Middle frontal gyrus (tissue), 1 donor: ENCODE data around the gene ALB.

Experiments
- DNase-seq: peaks from one replicate; pipeline ENCODE4 v3.0.0-alpha.2; 2015; ENCODE audit warnings: low spot score; ENCODE audit errors: extremely low spot score

Gene ALB

GRCh38 chr4:73429826-73430587 is 25.9 kb downstream of the ALB start:
- DNase-seq = no peak

- no peak for DNase-seq
Observed at GRCh38 chr4:73431813-73432168, 27.7 kb downstream of the ALB start.

GRCh38 chr4:73432169-73433000 is 28.3 kb downstream of the ALB start:
- no peak for DNase-seq

DNA sequence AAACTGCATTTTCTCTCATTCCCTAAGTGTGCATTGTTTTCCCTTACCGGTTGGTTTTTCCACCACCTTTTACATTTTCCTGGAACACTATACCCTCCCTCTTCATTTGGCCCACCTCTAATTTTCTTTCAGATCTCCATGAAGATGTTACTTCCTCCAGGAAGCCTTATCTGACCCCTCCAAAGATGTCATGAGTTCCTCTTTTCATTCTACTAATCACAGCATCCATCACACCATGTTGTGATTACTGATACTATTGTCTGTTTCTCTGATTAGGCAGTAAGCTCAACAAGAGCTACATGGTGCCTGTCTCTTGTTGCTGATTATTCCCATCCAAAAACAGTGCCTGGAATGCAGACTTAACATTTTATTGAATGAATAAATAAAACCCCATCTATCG is 29.1 kb downstream of the ALB start:
- DNase-seq = no peak

DNA sequence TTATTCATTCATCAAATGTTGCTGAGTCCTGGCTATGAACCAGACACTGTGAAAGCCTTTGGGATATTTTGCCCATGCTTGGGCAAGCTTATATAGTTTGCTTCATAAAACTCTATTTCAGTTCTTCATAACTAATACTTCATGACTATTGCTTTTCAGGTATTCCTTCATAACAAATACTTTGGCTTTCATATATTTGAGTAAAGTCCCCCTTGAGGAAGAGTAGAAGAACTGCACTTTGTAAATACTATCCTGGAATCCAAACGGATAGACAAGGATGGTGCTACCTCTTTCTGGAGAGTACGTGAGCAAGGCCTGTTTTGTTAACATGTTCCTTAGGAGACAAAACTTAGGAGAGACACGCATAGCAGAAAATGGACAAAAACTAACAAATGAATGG is 30.2 kb downstream of the ALB start:
- DNase-seq = no peak

GRCh38 chr4:73435984-73436383 is 31.9 kb downstream of the ALB start, which contains the start of gene AFP:
AFP (plus strand) TSS chr4:73436221; CDS start chr4:73436263, 42 bp downstream.
- DNase-seq = no peak

DNA sequence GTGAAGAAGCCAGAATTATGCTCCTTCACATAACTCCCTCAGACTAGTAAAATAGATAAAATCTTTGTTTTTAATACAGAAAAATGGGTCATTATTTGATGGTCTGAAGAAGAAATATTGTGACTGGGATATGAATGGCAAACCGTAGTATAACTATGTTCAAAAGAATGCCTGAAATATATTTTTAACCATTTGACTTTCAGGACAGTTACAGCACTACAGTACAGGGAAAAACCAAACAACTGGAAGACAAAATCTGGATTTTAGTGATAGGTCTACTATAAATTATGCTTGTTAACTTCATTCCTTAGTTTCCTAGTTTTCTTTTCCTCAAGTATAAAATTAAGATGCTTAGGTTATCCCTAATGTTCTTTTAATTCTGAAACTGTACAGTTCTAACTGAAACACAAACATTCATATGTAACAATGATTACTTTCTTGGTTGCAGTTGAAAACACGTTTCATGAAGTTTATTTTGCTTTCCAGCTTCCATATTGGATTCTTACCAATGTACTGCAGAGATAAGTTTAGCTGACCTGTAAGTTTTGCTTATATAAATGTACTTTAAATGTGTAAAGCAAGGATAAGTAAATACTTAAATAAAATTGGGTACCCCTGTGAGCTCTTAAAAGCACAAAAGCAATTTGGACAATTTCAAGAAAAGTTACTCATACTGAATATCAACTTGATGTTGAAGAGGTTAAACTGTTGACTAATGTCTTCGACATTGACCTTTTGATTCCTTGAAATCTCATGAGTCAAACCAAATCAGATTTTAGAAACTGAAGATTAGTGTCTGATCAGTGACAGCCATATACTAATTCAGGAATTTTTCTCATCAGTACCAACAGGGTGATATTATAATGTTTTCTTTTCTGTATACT is 32.8 kb downstream of the ALB start:
- DNase-seq = no peak

- DNase-seq = no peak
Observed at GRCh38 chr4:73437558-73437956, 33.5 kb downstream of the ALB start.

DNA sequence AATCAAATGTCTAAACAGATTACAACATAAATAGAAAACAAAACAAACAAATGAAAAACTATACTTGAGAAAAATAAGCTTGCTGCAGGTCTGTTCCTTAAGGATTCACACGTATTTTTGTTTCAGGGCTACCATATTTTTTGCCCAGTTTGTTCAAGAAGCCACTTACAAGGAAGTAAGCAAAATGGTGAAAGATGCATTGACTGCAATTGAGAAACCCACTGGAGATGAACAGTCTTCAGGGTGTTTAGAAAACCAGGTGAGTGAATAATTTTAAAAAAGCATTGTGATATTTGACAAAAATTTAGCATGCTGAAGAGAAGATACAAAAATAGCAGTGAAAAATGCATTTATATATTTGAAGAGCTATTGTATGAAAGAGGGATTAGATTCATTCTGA is 34.0 kb downstream of the ALB start:
- no peak for DNase-seq

- no peak for DNase-seq
Observed at GRCh38 chr4:73438582-73439215, 34.6 kb downstream of the ALB start.

DNA sequence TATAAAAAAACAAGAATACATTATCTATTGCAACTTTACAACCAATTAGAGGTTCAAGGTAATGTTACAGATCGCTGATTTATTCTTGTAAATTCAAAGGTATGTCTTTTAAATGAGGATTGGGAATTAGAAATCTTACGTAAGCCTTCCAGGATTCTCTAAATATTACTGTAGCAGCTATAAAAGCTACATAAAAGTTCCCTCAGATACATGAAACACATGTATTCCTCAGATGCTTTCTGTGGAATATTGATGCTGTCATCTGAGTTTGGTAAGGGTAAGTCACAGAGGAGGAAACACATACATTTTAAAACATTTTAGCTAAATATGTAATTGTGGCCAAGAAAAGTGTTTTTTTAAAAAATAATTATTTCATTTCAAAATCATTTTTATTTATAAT is 35.4 kb downstream of the ALB start:
- DNase-seq = no peak

GRCh38 chr4:73439991-73440390 is 35.9 kb downstream of the ALB start:
- DNase-seq = no peak

DNA sequence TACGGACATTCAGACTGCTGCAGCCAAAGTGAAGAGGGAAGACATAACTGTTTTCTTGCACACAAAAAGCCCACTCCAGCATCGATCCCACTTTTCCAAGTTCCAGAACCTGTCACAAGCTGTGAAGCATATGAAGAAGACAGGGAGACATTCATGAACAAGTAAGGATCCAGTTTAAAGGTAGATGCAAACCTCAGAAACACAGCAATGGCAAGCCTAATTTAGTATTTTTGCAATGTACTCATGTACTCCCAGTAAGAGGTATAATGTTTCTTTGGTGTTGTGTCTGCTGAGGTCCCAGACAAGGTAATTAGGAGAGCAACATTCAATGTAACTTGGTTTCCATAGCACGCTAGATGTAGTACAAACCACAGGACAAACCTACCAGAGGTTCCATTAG is 36.6 kb downstream of the ALB start:
- no peak for DNase-seq

DNA sequence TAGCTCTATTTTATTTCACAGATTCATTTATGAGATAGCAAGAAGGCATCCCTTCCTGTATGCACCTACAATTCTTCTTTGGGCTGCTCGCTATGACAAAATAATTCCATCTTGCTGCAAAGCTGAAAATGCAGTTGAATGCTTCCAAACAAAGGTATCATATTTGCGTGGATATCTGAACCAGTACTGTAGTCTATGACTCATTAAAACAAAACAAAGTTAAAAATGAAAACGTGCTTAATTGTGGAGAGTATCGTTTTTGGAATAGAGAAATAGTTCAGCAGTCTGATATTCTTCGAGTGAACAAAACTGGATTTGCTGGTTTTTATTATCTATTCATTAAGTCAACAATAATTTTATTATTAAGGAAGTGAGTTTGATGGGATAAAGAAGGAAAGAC is 38.2 kb downstream of the ALB start:
- DNase-seq = no peak

GRCh38 chr4:73443224-73443623 is 39.1 kb downstream of the ALB start:
- no peak for DNase-seq

GRCh38 chr4:73445383-73446335 is 41.6 kb downstream of the ALB start:
- no peak for DNase-seq

DNA sequence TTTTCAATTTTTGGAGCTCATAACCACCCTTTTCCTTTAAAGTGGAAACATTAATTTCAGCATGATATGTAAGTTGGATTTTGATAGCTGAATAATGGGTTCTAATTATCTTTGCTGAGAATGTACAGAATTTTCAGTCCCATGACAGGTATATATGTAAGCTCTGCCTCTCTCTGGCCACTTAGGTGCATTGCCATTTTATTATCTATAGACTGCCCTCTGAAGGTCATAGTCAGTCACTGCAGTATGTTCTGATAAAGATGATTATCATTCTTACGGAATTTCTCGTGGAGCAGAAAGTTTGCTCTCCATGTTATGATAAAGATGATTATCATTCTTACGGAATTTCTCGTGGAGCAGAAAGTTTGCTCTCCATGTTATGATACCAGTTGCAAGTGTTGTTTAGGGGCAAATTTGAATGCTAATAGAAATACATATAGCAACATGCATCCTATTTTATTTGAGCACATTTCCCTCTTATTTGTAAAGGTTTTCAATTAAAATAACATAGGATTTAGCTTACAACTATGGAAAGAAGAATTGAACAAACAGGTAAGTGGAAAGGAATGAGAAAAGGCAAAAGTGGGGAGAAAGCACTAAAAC is 42.4 kb downstream of the ALB start:
- no peak for DNase-seq

- DNase-seq = no peak
Observed at GRCh38 chr4:73447671-73448070, 43.6 kb downstream of the ALB start.

DNA sequence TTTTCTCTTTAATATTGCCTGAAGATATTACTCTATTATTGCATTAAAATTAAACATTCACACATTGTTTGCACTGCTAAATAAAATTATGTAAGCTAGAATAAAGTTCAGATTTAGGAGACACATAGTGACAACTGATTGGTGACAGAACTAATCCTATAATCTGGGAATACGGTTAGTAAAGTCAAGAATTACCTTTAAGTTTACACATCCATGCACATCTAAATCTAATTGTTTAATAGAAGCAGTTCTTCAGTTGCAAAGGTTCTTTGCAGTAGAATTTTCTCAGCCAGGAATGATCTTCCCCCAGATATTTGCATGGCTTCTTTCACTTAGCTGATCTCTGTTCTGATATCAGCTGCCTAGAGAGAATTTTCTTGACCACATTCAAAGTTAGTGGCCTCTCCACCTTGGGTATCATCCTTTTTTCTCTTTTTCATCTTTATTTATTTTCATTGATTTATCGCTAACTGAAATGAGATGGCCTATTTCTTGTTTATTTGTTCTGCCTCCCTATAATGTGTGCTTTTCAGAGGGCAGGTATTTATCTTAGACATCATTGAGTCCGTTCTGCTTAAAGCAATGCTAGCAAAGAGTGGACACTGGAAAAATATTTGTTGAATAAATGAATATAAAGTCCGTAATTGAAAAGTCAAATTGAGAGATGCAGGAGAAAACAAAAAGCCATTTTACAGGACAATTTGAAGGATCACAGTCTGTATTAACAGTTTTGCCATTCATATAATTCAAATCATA is 44.5 kb downstream of the ALB start:
- DNase-seq = no peak
